Measurements from ENCODE around the gene DCHS1. TPM values are rescaled to one million over a fixed set of nuclear protein-coding genes. Genes with fewer than 3 reads are reported as not detected.

The DCHS1 gene
- total RNA-seq, 6 donors from 2014 or later: 9.2 to 32.2 (median 12.8) TPM

DNA sequence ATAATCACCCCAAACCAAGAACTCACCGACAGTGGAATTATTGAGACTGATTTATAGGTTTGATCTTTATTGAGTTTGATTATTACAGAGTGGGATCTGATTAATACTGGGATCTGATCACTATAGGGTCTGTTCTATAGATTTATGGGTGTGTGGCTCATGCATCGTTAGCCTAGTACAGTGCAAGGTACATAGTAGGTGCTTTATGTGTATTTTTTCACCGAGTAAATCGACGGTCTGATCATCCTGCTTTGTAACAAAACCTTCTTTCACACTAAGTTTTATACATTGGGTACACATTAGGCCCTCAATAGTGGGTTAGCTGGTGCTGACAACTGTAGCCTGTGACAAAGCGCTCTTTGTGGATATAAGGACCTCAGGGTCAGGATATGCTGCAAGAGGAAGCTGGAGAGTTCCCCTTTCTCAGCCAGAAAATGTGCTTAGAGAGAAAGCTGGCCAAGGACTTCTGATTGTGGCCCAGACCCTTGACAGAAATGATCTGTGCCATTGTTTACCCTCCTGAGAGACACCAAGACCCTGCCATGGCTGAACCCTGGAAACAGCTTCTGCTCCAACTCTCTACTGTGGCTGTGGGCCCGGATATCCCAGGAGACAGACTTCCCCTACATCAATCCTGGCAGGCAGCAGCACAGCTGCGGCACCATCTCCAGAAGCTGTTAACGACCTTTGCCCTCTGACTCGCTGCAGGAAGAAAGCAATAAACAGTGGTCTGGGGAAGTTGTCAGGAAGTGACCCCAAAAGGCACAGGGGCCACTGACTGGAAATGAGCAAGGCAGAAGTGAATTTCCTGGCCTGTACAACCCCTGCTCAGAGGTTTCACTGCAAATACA, 20.3 kb downstream of the DCHS1 start:
- DNase-seq (no peak), ATAC-seq (ENCODE audit: low FRiP score in 2 of 2) (peak in 1 of 2 donors; percentile 62)
- no peak overlapping the region for H3K4me3 ChIP-seq
- TF ChIP-seq EP300 (IDR thresholded peaks at IDR 0.05) (peak in 3 of 4 donors; percentile 70 to 86 (median 83)), POLR2A (IDR thresholded peaks at IDR 0.05) (no peak), POLR2AphosphoS5 (IDR thresholded peaks at IDR 0.05) (peak; percentile 62 to 91), CTCF (IDR thresholded peaks at IDR 0.05) (no peak)
- 45 to 50% methylated on average over 6 to 10 of the region's 10 CpGs for WGBS, 2 donors
- H3K9me3 ChIP-seq: no peaks in the 10 kb centered on the region
- H3K4me1 ChIP-seq: peaks cover 33 to 51% (median 44%) of the 10 kb centered on the region in 4 donors
- peaks cover 0 to 40% (median 11%) of the 10 kb centered on the region in 4 donors for H3K36me3 ChIP-seq
- H3K27ac ChIP-seq: peak overlapping the region; percentile 43 to 75 (median 71)
- no peaks in the 10 kb centered on the region for H3K27me3 ChIP-seq

GRCh38 chr11:6634534-6634933, 21.1 kb downstream of the DCHS1 start:
- no peaks in the 10 kb centered on the region for H3K9me3 ChIP-seq
- H3K4me3 ChIP-seq: no peak overlapping the region
- WGBS, 2 donors: 50 to 55% methylated on average over 1 of the region's 1 CpG
- ATAC-seq (ENCODE audit: low FRiP score in 2 of 2) (no peak), DNase-seq (no peak)
- H3K27me3 ChIP-seq: no peaks in the 10 kb centered on the region
- peaks cover 0 to 38% (median 15%) of the 10 kb centered on the region in 4 donors for H3K36me3 ChIP-seq
- no peak for TF ChIP-seq EP300 (IDR thresholded peaks at IDR 0.05)
- TF ChIP-seq POLR2A (IDR thresholded peaks at IDR 0.05): no peak
- TF ChIP-seq CTCF (IDR thresholded peaks at IDR 0.05): no peak
- peaks cover 33 to 53% (median 44%) of the 10 kb centered on the region in 4 donors for H3K4me1 ChIP-seq
- peak overlapping the region; percentile 43 to 75 (median 71) for H3K27ac ChIP-seq

- H3K36me3 ChIP-seq: peaks cover 0 to 43% (median 17%) of the 10 kb centered on the region in 4 donors
- ATAC-seq (ENCODE audit: low FRiP score in 2 of 2) (no peak), DNase-seq (peak in 1 of 2 donors; percentile 22)
- H3K27ac ChIP-seq: peak overlapping the region in 3 of 4 donors; percentile 64 to 75 (median 70)
- H3K9me3 ChIP-seq: no peaks in the 10 kb centered on the region
- no peak overlapping the region for H3K4me3 ChIP-seq
- H3K4me1 ChIP-seq: peaks cover 30 to 47% (median 42%) of the 10 kb centered on the region in 4 donors
- H3K27me3 ChIP-seq: no peaks in the 10 kb centered on the region
- no peak for TF ChIP-seq POLR2A (IDR thresholded peaks at IDR 0.05)
- no peak for TF ChIP-seq POLR2AphosphoS5 (IDR thresholded peaks at IDR 0.05)
- no peak for TF ChIP-seq EP300 (IDR thresholded peaks at IDR 0.05)
- 87 to 92% methylated on average over 13 to 16 of the region's 16 CpGs for WGBS, 2 donors
Observed at GRCh38 chr11:6633422-6634408, 21.9 kb downstream of the DCHS1 start.

DNA sequence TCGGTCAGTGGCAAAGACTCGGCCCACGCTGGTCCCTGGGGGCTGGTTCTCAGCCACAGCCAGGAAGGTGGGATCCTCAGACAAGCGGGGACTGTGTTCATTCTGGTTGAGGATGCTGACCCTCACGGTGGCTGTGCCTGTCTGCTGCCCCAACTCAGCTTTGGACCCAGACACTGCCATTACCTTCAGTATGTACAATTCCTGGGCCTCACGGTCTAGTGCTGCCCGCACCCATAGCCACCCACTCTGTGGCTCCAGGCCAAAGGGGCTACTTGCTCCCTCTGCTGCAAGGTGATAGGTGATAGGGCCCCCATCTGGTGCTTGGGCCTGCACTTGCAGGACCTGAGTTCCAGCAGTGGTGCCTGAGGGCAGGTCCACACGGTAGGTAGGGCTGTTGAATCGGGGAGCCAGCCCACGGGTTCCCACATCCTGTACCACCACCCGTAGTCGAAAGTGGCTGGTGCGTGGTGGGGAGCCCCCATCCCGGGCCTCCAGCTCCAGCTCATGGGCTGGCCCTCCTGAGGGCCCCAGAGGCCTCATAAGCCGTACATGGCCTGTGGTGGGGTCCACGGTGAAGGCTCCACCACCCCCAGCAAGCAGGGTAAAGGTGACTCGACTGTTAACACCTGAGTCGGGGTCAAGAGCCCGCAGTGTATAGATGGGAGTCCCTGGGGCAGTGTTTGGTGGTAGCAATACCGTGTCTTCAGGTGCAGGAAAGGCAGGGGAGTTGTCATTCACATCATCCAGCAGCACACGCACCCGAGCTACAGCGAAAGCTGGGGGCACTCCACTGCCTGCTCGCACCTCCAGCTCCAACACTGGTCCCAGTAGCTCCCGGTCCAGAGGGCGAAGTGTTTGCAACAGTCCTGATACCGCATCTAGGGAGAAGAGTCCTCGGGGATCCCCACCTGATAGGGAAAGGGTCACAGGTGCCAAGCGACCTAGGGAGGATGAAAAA, 23.2 kb downstream of the DCHS1 start:
- no peak overlapping the region for H3K27ac ChIP-seq
- DNase-seq: peak in 1 of 2 donors; percentile 48
- no peak overlapping the region for H3K4me3 ChIP-seq
- H3K36me3 ChIP-seq: peaks cover 0 to 49% (median 17%) of the 10 kb centered on the region in 4 donors
- ATAC-seq (ENCODE audit: low FRiP score in 2 of 2): no peak
- peaks cover 17 to 35% (median 31%) of the 10 kb centered on the region in 4 donors for H3K4me1 ChIP-seq
- H3K9me3 ChIP-seq: no peaks in the 10 kb centered on the region
- H3K27me3 ChIP-seq: no peaks in the 10 kb centered on the region
- 89 to 93% methylated on average over 4 to 29 of the region's 29 CpGs for WGBS, 2 donors
- TF ChIP-seq EP300 (IDR thresholded peaks at IDR 0.05) (no peak), POLR2AphosphoS5 (IDR thresholded peaks at IDR 0.05) (no peak), CTCF (IDR thresholded peaks at IDR 0.05) (no peak), POLR2A (IDR thresholded peaks at IDR 0.05) (no peak)

Measured in upper lobe of left lung (tissue), 6 donors.